SK-N-SH treated with all-trans-retinoic acid at 6 μM for 48 hours (cell line): ENCODE results near the gene ZMIZ1.

Experiments used
- ARNTL ChIP-seq: fragments of 450-650 bp; formaldehyde crosslinking; IDR thresholded peaks from 2 replicates; pipeline ENCODE4 v1.5.0; 2020; ENCODE audit warnings: low read depth, mild to moderate bottlenecking, moderate library complexity, borderline replicate concordance
- CSDC2 ChIP-seq: fragments of 250-450 bp; sonication (Bioruptor Pico); IDR thresholded peaks from 2 replicates; pipeline ENCODE4 v1.5.0; 2020; ENCODE audit warnings: mild to moderate bottlenecking, moderate library complexity
- SNAI2 ChIP-seq: fragments of 250-450 bp; sonication (Bioruptor Pico); IDR thresholded peaks from 2 replicates; pipeline ENCODE4 v1.5.0; 2020; ENCODE audit warnings: mild to moderate bottlenecking, moderate library complexity
- TF ChIP-seq, protein P1 (sequence below): fragments of 250-450 bp; sonication (Bioruptor Pico); IDR thresholded peaks from 2 replicates; pipeline ENCODE4 v1.8.0; 2020; ENCODE audit warnings: mild to moderate bottlenecking, moderate library complexity, borderline replicate concordance

DNA sequence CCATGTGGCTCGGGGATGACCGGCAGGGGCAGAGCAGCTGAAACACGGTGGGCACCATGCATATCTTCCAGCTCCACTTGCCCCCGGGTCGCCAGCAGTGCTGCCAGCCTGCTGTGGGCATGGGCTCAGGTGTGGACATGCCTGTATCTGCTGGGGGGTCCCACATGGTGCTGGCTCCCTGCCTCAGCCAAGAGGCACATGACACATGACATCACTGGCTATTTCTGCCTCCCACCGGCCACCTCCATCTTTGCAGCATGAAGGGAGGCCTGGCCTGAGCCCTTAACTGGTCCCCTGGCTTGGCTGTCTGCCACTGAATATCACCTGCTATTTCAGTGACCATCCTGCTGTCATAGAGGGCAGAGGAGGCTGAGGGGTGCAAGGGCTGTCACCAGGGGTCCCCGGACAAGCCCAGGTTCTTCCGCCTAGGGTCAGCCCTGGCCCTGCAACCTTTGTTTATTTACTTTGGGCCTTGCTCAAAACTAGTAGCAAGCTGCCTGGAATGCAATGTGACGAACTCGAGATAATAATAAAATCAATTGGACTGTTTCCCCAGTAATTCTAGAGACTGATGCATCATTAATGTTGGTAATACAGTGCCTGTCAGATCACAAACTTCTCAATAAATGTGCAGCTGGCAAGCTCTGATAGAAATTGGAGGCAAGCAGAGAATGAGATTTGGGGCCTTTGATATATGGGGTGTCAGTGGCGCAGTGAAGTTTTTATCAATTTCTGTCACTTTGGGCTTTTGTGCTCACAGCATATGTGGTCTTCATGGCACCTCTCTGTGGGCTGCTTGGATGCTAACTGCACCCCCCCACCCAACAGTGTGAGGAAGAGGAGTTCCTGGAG is 28.5 kb downstream of the ZMIZ1 start:
- TF ChIP-seq, protein P1, sequence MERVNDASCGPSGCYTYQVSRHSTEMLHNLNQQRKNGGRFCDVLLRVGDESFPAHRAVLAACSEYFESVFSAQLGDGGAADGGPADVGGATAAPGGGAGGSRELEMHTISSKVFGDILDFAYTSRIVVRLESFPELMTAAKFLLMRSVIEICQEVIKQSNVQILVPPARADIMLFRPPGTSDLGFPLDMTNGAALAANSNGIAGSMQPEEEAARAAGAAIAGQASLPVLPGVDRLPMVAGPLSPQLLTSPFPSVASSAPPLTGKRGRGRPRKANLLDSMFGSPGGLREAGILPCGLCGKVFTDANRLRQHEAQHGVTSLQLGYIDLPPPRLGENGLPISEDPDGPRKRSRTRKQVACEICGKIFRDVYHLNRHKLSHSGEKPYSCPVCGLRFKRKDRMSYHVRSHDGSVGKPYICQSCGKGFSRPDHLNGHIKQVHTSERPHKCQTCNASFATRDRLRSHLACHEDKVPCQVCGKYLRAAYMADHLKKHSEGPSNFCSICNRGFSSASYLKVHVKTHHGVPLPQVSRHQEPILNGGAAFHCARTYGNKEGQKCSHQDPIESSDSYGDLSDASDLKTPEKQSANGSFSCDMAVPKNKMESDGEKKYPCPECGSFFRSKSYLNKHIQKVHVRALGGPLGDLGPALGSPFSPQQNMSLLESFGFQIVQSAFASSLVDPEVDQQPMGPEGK (CRISPR knock-in tag), result no peak
- TF ChIP-seq CSDC2 (CRISPR knock-in tag) (no peak), SNAI2 (CRISPR knock-in tag) (no peak), ARNTL (no peak)
